DND-41 (cell line): ENCODE measurements around the gene TXLNB.
"Not testable (repeated sequence)": the region's sequence is repeated elsewhere in the genome, so short reads cannot be mapped to it uniquely, and the experiment has no call there.

Experiments used
- CTCF ChIP-seq: IDR thresholded peaks from 2 replicates; pipeline ENCODE4 v1.5.1; 2012; ENCODE audit warnings: borderline replicate concordance, low read length, moderate library complexity, mild to moderate bottlenecking; ENCODE audit not compliant: poor library complexity, severe bottlenecking; ENCODE audit errors: extremely low read depth
- EZH2 ChIP-seq: IDR thresholded peaks from 3 replicates; pipeline ENCODE4 v1.6.1; 2012; ENCODE audit warnings: borderline replicate concordance, low read depth, mild to moderate bottlenecking, moderate library complexity, low read length, inconsistent platforms; ENCODE audit not compliant: severe bottlenecking

- not testable (repeated sequence) for TF ChIP-seq CTCF, EZH2
These were observed 57.6 kb downstream of the TXLNB start for GRCh38 chr6:139234193-139234592.
